DND-41 (cell line): ENCODE data around the gene DYNC1LI2.

Experiments used
- ATAC-seq: fragments of 200-7000 bp; cut with Tn5 transposase; 3 replicates; pipeline ENCODE4 v1.9.1; 2021; ENCODE audit warnings: low read depth; ENCODE audit not compliant: insufficient read depth
- DNase-seq: peaks from one replicate; pipeline ENCODE4 v3.0.0-alpha.2; 2020
- H2AFZ ChIP-seq: 2 replicates; pipeline ENCODE4 v1.6.0; 2012; ENCODE audit warnings: low read depth, low read length
- H3K27ac ChIP-seq: 2 replicates; pipeline ENCODE4 v1.5.1; 2012; ENCODE audit warnings: low read length, inconsistent platforms
- H3K27me3 ChIP-seq: fragments of 200-600 bp; sonication (generic); 2 replicates; pipeline ENCODE4 v1.6.0; 2012; ENCODE audit warnings: low read length, mild to moderate bottlenecking, inconsistent platforms; ENCODE audit not compliant: insufficient read depth, poor library complexity
- H3K36me3 ChIP-seq: 2 replicates; pipeline ENCODE4 v1.5.1; 2012; ENCODE audit warnings: low read length, inconsistent platforms; ENCODE audit not compliant: insufficient read depth
- H3K4me1 ChIP-seq: 2 replicates; pipeline ENCODE4 v1.5.1; 2012; ENCODE audit warnings: mild to moderate bottlenecking, low read length; ENCODE audit not compliant: insufficient read depth
- H3K4me2 ChIP-seq: 2 replicates; pipeline ENCODE4 v1.6.0; 2012; ENCODE audit warnings: mild to moderate bottlenecking, moderate library complexity, low read length, inconsistent platforms; ENCODE audit not compliant: insufficient read depth
- H3K4me3 ChIP-seq, 2 experiments: fragments of 200-600 bp in 1 of 2; shearing (Covaris generic) in 1 of 2; 2 replicates each; pipeline ENCODE4 v1.5.1; 2012 to 2016; ENCODE audit warnings: inconsistent platforms in 2 of 2, low read length in 2 of 2, mild to moderate bottlenecking in 2 of 2, low read depth in 1 of 2, moderate library complexity in 1 of 2
- H3K79me2 ChIP-seq: 2 replicates; pipeline ENCODE4 v1.6.0; 2012; ENCODE audit warnings: low read length, inconsistent platforms; ENCODE audit not compliant: insufficient read depth
- H3K9ac ChIP-seq: 2 replicates; pipeline ENCODE4 v1.6.0; 2012; ENCODE audit warnings: low read depth, mild to moderate bottlenecking, inconsistent platforms, low read length, moderate library complexity
- H3K9me3 ChIP-seq: 2 replicates; pipeline ENCODE4 v1.5.1; 2012; ENCODE audit warnings: low read length, moderate library complexity, mild to moderate bottlenecking, inconsistent platforms; ENCODE audit not compliant: insufficient read depth, severe bottlenecking
- H4K20me1 ChIP-seq: 2 replicates; pipeline ENCODE4 v1.6.0; 2012; ENCODE audit warnings: low read length; ENCODE audit not compliant: insufficient read depth
- CTCF ChIP-seq: IDR thresholded peaks from 2 replicates; pipeline ENCODE4 v1.5.1; 2012; ENCODE audit warnings: borderline replicate concordance, low read length, moderate library complexity, mild to moderate bottlenecking; ENCODE audit not compliant: poor library complexity, severe bottlenecking; ENCODE audit errors: extremely low read depth
- EZH2 ChIP-seq: IDR thresholded peaks from 3 replicates; pipeline ENCODE4 v1.6.1; 2012; ENCODE audit warnings: borderline replicate concordance, low read depth, mild to moderate bottlenecking, moderate library complexity, low read length, inconsistent platforms; ENCODE audit not compliant: severe bottlenecking

Gene DYNC1LI2

GRCh38 chr16:66701516-66701915, 49.9 kb downstream of the DYNC1LI2 start:
- Histone ChIP-seq H3K27me3 (peaks cover 4% of the 10 kb centered on the region), H3K4me2 (no peak overlapping the region), H3K4me3 (no peak overlapping the region), H3K9ac (no peak overlapping the region), H4K20me1 (no peaks in the 10 kb centered on the region), H3K36me3 (no peaks in the 10 kb centered on the region), H3K9me3 (no peaks in the 10 kb centered on the region), H3K79me2 (no peaks in the 10 kb centered on the region), H3K4me1 (peaks cover 7% of the 10 kb centered on the region), H3K27ac (no peak overlapping the region), H2AFZ (no peak overlapping the region)
- no peak for DNase-seq
- no peak for ATAC-seq
- TF ChIP-seq EZH2 (no peak), CTCF (no peak)

- Histone ChIP-seq H3K4me2 (no peak overlapping the region), H3K4me1 (peaks cover 10% of the 10 kb centered on the region)
Measured at GRCh38 chr16:66701026-66701425, 50.4 kb downstream of the DYNC1LI2 start.

GRCh38 chr16:66699898-66700297, 51.5 kb downstream of the DYNC1LI2 start:
- no peak overlapping the region for H3K4me3 ChIP-seq
- no peak overlapping the region for H3K4me2 ChIP-seq
- TF ChIP-seq CTCF (no peak), EZH2 (no peak)
- DNase-seq (no peak), ATAC-seq (no peak)
- H2AFZ ChIP-seq: no peak overlapping the region
- no peaks in the 10 kb centered on the region for H3K9me3 ChIP-seq
- H3K27ac ChIP-seq: no peak overlapping the region
- no peaks in the 10 kb centered on the region for H3K79me2 ChIP-seq
- no peaks in the 10 kb centered on the region for H3K36me3 ChIP-seq
- H3K9ac ChIP-seq: no peak overlapping the region
- peaks cover 22% of the 10 kb centered on the region for H3K4me1 ChIP-seq
- peaks cover 8% of the 10 kb centered on the region for H3K27me3 ChIP-seq
- peaks cover 8% of the 10 kb centered on the region; the same call in 1 of the 2 replicates for H4K20me1 ChIP-seq

More at GRCh38 chr16:66701026-66701425, 50.4 kb downstream of the DYNC1LI2 start:
- Histone ChIP-seq H3K79me2 (no peaks in the 10 kb centered on the region), H3K27me3 (peaks cover 4% of the 10 kb centered on the region), H3K27ac (no peak overlapping the region), H3K36me3 (no peaks in the 10 kb centered on the region), H2AFZ (no peak overlapping the region), H4K20me1 (peaks cover 1% of the 10 kb centered on the region; the same call in 1 of the 2 replicates), H3K9me3 (no peaks in the 10 kb centered on the region), H3K4me3 (no peak overlapping the region), H3K9ac (no peak overlapping the region)
- ATAC-seq: no peak
- no peak for DNase-seq
- no peak for TF ChIP-seq EZH2
- TF ChIP-seq CTCF: no peak

GRCh38 chr16:66698046-66698445, 53.4 kb downstream of the DYNC1LI2 start:
- Histone ChIP-seq H3K9me3 (no peaks in the 10 kb centered on the region), H3K4me2 (no peak overlapping the region), H3K9ac (no peak overlapping the region), H2AFZ (no peak overlapping the region), H3K27me3 (peaks cover 4% of the 10 kb centered on the region), H3K4me1 (peaks cover 22% of the 10 kb centered on the region), H3K79me2 (no peaks in the 10 kb centered on the region), H4K20me1 (peaks cover 8% of the 10 kb centered on the region; the same call in 1 of the 2 replicates), H3K27ac (no peak overlapping the region), H3K4me3 (no peak overlapping the region), H3K36me3 (no peaks in the 10 kb centered on the region)
- no peak for DNase-seq
- no peak for TF ChIP-seq CTCF
- TF ChIP-seq EZH2: no peak
- no peak for ATAC-seq
